GM18519 (cell line): ENCODE measurements around the gene LRRC8D.
"Not testable (repeated sequence)": the region's sequence is repeated elsewhere in the genome, so short reads cannot be mapped to it uniquely, and the experiment has no call there.

Experiments
- ATAC-seq: cut with Tn5 transposase; IDR thresholded peaks from one replicate; pipeline ENCODE4 v1.9.1; 2021; ENCODE audit warnings: mild to moderate bottlenecking, moderate library complexity; ENCODE audit not compliant: unreplicated experiment, low FRiP score

The LRRC8D gene

DNA sequence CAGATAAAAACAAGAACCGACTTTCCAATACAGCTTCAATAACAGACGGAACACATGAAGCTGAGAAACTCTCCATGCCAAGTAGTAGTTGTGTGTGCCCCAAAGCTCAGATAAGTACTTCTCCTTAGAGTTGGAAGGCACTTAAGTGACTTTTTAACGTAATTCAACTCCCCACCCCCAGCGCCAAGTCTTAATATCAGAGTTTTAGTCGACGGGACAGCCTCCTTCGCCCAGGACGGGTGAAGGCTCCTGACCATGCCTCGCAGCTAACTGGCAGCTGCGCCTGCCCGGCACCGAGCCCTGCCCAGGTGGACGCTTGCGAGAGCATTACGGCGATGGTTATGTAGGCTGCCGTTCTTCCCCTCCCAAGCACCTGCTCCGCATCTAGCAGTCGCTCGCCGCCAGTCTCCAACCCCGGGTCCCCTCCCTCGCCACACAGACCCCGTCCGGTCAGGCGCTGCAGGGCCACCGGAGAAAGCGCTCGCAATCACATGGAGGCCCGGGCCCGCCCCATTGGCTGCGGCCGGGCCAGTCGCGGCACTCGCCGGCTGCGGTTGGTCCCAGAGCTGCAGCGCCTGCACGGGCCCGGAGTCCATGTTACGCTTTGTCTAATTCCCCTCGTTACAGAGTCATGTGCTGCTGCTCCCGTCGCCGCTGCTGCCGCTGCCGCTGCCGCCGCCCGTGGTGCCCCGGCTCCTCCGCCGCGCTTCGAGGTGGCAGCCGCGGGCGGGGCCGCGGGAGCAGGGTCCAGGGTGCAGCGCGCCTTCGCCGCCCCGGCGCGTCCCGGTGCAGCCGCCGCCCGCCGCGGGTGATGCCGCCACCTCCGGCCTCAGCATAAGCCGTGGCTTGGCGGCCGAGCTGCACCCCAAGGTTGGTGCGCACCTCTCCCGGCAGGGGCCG lies at the start of gene LRRC8D:
Gene LRRC8D (plus strand): TSS at position 611 of the 900 bp plus-strand sequence. CDS start 112,037 bp downstream, outside the sequence.
- ATAC-seq = peak; percentile 61

DNA sequence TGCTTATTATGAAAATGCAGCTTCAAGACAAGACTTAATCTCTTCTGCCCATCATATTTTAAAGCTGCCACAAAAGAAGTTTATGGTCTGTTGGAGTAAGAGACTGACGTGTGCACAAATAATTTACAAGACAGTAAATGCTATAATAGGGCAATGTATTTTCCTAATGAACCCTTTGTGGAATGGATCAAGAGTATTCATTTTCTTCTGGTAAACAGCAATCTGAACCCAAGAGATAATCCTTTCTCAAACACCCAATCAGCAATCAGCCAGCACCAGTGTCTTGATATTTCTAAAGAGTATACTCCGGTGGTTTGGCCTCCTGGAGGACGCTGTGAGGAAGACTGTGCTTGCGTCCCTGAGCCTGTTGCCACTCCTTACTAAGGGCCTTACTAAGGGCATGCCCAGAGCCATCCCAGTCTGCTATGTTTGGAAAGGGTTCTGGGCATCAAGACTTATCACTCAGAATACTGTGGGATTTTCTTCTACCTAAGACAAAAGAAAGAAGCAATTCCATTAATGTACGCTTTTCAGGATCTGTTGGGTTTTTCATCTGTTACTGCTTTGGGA lies 48.8 kb upstream of the LRRC8D start:
- ATAC-seq = no peak

GRCh38 chr1:89776104-89776503 lies 44.7 kb upstream of the LRRC8D start:
- ATAC-seq = not testable (repeated sequence)

DNA sequence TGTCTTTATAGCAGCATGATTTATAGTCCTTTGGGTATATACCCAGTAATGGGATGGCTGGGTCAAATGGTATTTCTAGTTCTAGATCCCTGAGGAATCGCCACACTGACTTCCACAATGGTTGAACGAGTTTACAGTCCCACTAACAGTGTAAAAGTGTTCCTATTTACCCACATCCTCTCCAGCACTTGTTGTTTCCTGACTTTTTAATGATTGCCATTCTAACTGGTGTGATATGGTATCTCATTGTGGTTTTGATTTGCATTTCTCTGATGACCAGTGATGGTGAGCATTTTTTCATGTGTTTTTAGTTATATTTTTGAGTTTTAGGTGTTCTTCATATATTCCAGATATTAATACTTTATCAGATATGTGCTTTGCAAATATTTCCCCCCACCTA lies 43.6 kb upstream of the LRRC8D start:
- ATAC-seq = not testable (repeated sequence)

DNA sequence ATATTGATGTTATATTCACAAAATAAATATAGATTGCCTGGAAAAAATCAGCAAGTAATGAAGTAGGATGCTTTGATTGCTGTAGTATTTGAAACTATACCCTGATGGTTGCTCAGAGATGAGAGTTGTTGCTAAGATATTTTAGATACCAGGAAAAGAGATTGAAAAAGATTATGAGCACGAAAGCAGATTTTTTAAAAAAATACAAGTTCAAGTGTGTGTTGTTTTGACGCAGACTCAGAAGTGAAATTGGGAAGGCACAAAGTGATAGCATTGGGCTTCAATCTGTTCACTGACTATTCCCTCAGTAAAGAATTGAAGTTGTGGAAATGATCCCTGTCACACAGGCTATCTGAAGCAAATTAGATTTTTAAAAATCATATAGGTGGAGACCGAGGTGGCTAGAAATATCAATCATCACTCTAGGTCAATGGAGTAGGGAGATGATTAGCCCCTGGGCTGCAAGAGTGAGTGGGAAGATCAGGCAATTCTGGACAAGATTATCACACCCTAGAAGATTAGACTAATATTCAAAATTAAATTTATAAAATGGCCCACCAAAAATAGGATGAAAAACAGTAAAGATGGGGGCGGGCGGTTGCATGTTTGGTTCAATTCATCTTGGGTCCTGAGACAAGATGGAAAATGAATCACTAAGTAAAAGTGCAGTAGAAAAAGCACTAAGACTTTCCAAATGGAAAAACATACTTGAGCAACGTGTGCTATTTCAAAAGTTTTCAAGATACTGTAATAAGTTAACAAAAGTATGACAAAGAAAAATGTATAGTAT lies 41.5 kb upstream of the LRRC8D start:
- no peak for ATAC-seq

GRCh38 chr1:89780721-89781120 lies 40.1 kb upstream of the LRRC8D start:
- ATAC-seq = no peak

DNA sequence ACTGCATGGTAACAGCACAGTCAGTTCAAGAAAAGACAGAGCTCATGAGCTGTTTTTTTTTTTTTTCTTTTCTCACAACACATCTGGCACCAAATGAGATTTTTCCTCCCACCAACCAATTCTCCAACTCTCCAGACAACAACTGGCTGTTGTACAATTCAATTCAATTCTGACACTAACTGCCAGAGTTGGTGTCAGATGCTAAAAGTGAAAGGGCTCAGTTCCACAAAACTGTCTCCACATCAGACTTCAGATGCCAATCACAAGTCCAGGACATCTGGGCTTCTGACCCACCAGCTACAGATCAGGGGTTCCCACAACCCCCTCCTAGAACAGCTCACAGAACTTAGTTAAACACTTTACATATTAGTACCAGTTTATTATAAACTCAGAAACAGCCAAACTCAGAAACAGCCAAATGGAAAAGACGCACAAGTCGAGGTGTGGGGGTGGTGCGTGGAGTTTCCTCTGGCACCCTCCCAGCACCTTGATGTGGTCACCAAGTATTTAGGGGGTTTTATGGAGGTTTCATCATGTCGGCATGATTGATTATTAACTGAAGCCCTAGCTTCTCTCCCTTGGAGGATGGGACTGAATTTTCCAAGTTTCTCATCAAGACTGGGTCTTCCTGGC lies 39.2 kb upstream of the LRRC8D start:
- peak; percentile 80 for ATAC-seq

GRCh38 chr1:89786628-89787214 lies 34.1 kb upstream of the LRRC8D start:
- no peak for ATAC-seq

- ATAC-seq = no peak
Observed at GRCh38 chr1:89790592-89790991, 30.2 kb upstream of the LRRC8D start.

DNA sequence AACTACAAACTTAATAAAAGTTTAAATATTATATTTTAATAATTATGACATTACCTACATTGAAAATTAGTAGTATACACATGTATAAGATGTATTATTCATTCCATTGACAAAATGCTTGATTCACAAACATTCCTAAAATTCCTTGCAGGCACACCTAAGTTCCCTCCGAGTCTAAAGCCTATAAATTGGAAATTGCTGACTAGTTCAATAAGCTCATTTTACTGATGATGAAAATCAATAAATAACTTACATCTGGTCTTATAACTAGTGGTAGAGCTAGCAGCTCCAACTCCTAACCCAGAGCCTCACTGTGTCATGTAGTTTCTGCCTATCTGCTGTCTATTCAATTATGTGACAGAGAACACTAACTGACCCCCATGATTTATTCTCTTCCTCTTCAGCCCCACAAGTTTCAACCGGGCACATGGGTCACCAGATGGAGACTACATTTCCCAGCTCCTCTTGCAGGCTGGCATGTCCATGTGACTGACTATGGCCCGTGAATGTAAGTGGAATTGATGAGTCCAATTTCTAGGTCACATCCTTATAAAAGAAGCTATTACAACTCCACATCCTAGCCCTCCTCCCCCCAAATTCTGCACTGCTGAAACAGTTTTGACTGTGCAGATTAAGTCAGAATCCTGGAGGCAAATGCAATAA lies 29.6 kb upstream of the LRRC8D start:
- no peak for ATAC-seq

GRCh38 chr1:89794406-89794805 lies 26.4 kb upstream of the LRRC8D start:
- ATAC-seq = no peak

- ATAC-seq = not testable (repeated sequence)
Observed at GRCh38 chr1:89795571-89795970, 25.3 kb upstream of the LRRC8D start.

DNA sequence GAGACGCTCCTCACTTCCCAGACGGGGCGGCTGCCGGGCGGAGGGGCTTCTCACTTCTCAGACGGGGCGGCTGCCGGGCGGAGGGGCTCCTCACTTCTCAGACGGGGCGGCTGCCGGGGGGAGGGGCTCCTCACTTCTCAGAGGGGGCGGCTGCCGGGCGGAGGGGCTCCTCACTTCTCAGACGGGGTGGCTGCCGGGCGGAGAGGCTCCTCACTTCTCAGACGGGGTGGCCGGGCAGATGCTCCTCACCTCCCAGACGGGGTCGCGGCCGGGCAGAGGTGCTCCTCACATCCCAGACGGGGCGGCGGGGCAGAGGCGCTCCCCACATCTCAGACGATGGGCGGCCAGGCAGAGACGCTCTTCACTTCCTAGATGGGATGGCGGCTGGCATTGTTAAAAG lies 23.0 kb upstream of the LRRC8D start:
- not testable (repeated sequence) for ATAC-seq

- ATAC-seq = no peak
Observed at GRCh38 chr1:89799495-89799894, 21.3 kb upstream of the LRRC8D start.

GRCh38 chr1:89800022-89800655 lies 20.7 kb upstream of the LRRC8D start:
- no peak for ATAC-seq

DNA sequence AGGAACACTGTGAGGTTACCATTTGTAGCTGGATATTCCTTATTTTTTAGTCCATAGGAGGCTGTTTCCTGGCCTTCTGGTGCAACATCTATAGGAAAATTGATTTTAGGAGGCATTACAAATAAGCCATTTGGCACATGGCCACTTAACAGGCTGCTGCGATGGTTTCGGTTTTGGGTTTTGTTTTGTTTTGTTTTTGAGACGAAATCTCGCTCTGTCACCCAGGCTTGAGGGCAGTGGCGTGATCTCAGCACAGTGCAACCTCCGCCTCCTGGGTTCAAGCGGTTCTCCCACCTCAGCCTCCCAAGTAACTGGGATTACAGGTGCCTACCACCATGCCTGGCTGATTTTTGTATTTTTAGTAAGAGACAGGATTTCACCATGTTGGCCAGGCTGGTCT lies 20.1 kb upstream of the LRRC8D start:
- ATAC-seq = no peak

- ATAC-seq = no peak
Observed at GRCh38 chr1:89802051-89802450, 18.8 kb upstream of the LRRC8D start.

DNA sequence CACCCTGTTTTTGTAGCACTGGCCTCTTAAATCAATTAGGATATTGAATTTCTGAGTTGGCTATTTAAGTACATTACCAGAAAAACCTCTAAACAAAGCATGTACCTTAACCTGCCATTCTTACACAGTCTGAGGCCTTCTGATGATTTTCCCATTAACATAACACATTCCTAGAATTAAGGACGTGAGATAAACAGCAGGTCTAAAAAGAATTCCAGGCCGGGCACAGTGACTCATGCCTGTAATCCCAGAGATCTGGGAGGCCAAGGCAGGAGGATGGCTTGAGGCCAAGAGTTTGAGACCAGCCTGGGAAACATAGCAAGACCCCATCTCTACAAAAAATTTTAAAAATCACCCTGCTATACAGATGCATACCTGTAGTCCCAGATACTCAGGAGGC lies 18.0 kb upstream of the LRRC8D start:
- ATAC-seq = no peak

GRCh38 chr1:89804642-89805237 lies 16.1 kb upstream of the LRRC8D start:
- ATAC-seq = peak; percentile 78
